Neural crest cell (in vitro differentiated cells): ENCODE results near the gene ARHGEF7. TPM values are rescaled to one million over a fixed set of nuclear protein-coding genes. Genes with fewer than 3 reads are reported as not detected.
A peak's percentile ranks its signal among the peaks of the same experiment; 100 is the strongest.

Experiments used
- DNase-seq: peaks from one replicate; pipeline ENCODE4 v3.0.0; 2021; ENCODE audit warnings: low read depth, mixed read lengths, low spot score
- H3K27ac Mint-ChIP-seq: one replicate; pipeline ENCODE4 v1.8.0; 2021; ENCODE audit warnings: mild to moderate bottlenecking, mixed read lengths; ENCODE audit not compliant: unreplicated experiment
- H3K27me3 Mint-ChIP-seq: 2 replicates; pipeline ENCODE4 v1.8.0; 2021; ENCODE audit warnings: low read depth, mild to moderate bottlenecking, mixed read lengths
- H3K36me3 Mint-ChIP-seq: 2 replicates; pipeline ENCODE4 v1.8.0; 2021; ENCODE audit warnings: low read depth, mild to moderate bottlenecking, mixed read lengths
- H3K4me1 Mint-ChIP-seq: 2 replicates; pipeline ENCODE4 v1.8.0; 2021; ENCODE audit warnings: mixed read lengths
- H3K4me3 Mint-ChIP-seq: one replicate; pipeline ENCODE4 v1.8.0; 2021; ENCODE audit warnings: mild to moderate bottlenecking, mixed read lengths
- H3K9me3 Mint-ChIP-seq: 2 replicates; pipeline ENCODE4 v1.8.0; 2021; ENCODE audit warnings: mixed read lengths
- CTCF ChIP-seq: fragments of 200-600 bp; sonication (generic); conservative IDR thresholded peaks from 2 replicates; pipeline ENCODE4 v1.5.0; 2021; ENCODE audit warnings: antibody characterized with exemption, mild to moderate bottlenecking
- total RNA-seq: library from RNA; stranded (reverse); gene quantifications from 2 replicates; pipeline ENCODE4 v1.2.1, GENCODE V29; 2021

Gene ARHGEF7
- total RNA-seq, 1 donor from 2014 or later, result 77.3 TPM

- H3K9me3 Mint-ChIP-seq, result no peaks in the 10 kb centered on the region
- no peaks in the 10 kb centered on the region for H3K27me3 Mint-ChIP-seq
- TF ChIP-seq CTCF, result no peak
- no peak for DNase-seq
- H3K27ac Mint-ChIP-seq, result peak overlapping the region; percentile 32
- H3K4me3 Mint-ChIP-seq, result no peak overlapping the region
- H3K4me1 Mint-ChIP-seq, result peaks cover 71% of the 10 kb centered on the region
- no peaks in the 10 kb centered on the region for H3K36me3 Mint-ChIP-seq
Observed at GRCh38 chr13:111211789-111212516, 96.8 kb downstream of the ARHGEF7 start.

- no peak for TF ChIP-seq CTCF
- Mint-ChIP-seq H3K4me1 (peaks cover 77% of the 10 kb centered on the region), H3K9me3 (no peaks in the 10 kb centered on the region), H3K36me3 (no peaks in the 10 kb centered on the region), H3K27me3 (no peaks in the 10 kb centered on the region), H3K4me3 (no peak overlapping the region), H3K27ac (no peak overlapping the region)
- DNase-seq, result no peak
Observed at GRCh38 chr13:111212517-111212873, 97.4 kb downstream of the ARHGEF7 start.

GRCh38 chr13:111213964-111214726, 99.0 kb downstream of the ARHGEF7 start:
- no peaks in the 10 kb centered on the region for H3K27me3 Mint-ChIP-seq
- no peak overlapping the region for H3K27ac Mint-ChIP-seq
- no peak overlapping the region for H3K4me3 Mint-ChIP-seq
- H3K9me3 Mint-ChIP-seq, result no peaks in the 10 kb centered on the region
- TF ChIP-seq CTCF, result no peak
- H3K4me1 Mint-ChIP-seq, result peaks cover 81% of the 10 kb centered on the region
- no peak for DNase-seq
- peaks cover 4% of the 10 kb centered on the region for H3K36me3 Mint-ChIP-seq

GRCh38 chr13:111215081-111216047, 100.3 kb downstream of the ARHGEF7 start:
- Mint-ChIP-seq H3K9me3 (no peaks in the 10 kb centered on the region), H3K36me3 (peaks cover 4% of the 10 kb centered on the region), H3K27me3 (no peaks in the 10 kb centered on the region), H3K4me1 (peaks cover 71% of the 10 kb centered on the region), H3K4me3 (no peak overlapping the region), H3K27ac (no peak overlapping the region)
- no peak for TF ChIP-seq CTCF
- no peak for DNase-seq
